NCI-H1930 (cell line): Measurements from ENCODE around the gene TMEM139.
"Not testable (repeated sequence)": the region's sequence is repeated elsewhere in the genome, so short reads cannot be mapped to it uniquely, and the experiment has no call there.

Experiments
- DNase-seq, 2 experiments: peaks; one replicate each; lab custom pipeline; 2025; lab: John Stamatoyannopoulos, UW

TMEM139 gene

GRCh38 chr7:143289421-143289820 lies 4.7 kb downstream of the TMEM139 start:
- no peak for DNase-seq

GRCh38 chr7:143289888-143290287 lies 5.1 kb downstream of the TMEM139 start:
- not testable (repeated sequence) for DNase-seq

DNA sequence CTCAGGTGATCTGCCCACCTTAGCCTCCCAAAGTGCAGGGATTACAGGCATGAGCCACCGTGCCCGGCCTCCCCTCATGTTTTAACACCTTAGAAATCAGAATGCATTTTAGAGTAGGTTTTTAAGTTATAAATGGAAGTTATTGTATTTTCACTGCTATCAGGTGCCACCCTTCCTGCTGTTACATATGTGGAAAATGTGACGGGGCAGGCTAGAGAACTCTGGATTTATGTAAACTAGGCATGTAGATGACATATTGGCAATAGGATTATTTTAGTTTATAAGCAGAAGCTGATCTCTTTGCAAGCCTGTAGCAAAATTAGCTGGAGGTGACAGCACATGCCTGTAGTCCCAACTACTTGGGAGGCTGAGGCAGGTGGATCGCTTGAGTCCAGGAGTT lies 5.5 kb downstream of the TMEM139 start:
- no peak for DNase-seq

- no peak for DNase-seq
Observed at GRCh38 chr7:143292876-143293275, 8.1 kb downstream of the TMEM139 start.

DNA sequence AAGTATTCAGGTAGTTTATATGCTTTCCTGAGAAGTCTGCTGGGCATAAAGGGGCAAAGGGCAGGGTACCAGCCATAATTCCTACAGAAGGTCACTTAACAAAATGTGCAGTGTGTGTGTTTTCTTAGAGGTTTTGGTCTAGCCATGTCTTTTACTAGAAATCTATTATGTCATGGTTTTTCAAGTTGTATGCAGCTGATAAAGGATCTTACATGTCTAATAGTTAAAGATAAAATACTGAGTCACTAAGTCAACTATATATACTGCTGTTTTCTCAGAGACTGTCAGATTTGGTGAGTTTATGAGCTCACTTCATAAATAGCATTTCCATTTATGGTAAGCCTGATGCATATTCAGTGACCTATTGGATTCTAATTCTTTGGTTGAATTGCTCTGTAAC lies 11.1 kb downstream of the TMEM139 start:
- no peak for DNase-seq

DNA sequence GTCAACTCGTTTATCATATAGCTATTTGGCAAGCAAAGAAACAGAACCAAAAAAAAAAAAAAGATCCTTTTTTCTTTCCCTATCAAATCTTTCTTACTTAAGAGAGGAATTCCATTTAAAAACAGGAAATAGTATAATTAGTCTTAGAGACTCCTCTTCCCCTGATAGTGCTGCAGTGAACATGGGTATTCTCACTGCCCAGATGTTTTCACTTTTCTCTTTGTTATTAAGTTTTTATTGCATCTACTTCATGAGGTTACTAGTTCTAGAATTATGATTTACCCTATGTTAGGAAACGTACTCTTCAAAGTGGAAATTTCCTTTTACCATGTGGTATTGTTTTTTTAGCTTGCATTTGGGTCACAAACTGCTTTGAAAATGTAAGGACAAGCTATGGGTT lies 11.9 kb downstream of the TMEM139 start:
- no peak for DNase-seq

DNA sequence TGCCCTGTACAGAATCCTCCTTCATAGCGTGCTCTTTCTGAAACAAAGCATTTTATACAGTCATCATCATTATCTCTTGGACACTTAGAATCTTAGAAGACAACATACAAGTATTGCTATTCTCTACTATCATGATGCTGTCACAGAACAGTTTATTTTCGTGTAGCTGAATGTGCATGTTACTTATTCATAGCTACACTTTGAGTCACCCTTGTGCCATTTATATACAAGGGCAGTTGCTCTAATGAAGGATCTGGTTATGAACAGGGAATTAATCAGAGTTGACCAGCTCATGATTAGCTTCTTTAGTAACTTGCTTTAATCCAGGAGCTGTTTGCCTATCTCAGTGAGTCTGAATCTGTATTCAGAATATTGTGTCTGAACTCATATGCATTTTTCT lies 14.6 kb downstream of the TMEM139 start:
- DNase-seq, result no peak

GRCh38 chr7:143299840-143300239 lies 15.1 kb downstream of the TMEM139 start:
- DNase-seq, result no peak

DNA sequence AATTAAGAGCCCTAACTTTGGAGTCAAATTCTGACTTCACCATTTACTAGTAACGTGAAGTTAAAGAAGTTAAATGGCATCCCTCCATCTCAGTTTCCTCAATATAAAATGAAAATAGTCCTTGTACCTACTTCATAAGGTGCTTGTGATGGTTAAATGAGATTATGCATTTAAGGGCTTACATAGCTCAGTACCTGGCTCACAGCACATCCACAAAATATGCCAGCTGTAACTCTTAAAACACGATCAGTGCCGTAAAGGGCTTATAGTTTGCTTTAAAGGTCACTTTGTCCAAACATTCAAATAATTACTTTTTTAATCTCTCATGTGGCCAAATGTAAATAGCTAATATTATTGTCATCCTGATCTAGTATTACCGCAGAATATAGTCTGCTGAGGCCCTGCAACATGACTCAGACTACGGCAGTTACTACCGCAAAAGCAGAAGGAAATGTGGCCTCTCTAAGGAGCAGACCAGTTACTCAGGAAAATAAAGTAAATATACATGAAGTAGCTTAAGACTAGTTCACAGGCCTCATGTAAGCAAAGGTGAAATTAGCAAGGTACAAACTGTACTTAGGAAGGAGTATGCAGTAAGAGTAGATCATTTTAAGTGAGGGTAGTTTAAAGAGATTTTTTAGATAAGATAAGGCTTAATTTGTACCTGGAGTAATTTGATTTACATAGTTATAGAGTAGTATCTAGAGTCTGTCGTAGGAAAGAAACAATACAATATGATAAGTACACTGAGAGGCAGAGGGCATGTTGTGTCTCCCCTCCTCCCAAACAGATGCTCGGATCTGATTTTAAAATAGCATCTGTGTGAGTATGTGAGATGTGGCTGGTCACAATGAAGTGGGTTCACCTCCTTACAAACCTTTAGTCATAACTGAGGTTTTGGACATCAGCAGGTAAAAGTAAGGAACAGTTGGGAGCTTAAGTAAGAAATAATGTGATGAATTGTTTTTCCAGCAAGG lies 16.5 kb downstream of the TMEM139 start:
- DNase-seq, result no peak

- DNase-seq, result no peak
Observed at GRCh38 chr7:143303733-143304132, 19.0 kb downstream of the TMEM139 start.

GRCh38 chr7:143304938-143305337 lies 20.2 kb downstream of the TMEM139 start:
- DNase-seq, result no peak

- peak in 1 of 2 experiments; percentile 5 for DNase-seq
Observed at GRCh38 chr7:143305423-143306070, 20.8 kb downstream of the TMEM139 start.

DNA sequence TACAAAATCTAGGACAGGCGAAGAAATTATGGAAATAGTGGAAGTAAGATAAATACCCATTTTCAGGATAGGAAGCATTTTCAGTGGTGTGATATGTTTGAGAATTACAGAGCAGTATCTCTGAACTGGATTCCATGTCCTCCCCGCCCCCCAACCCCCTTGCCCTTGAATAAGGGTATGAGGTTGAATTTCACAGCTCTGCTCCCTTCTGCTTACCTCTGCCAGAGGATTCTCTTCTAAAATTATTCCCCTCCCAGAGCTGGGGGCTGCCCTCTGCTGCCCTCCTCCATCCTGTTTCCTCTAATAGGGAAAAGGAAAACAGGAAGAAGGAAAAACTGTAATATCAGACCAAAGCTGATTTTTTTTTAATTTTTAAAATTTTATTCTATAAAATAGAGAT lies 23.9 kb downstream of the TMEM139 start:
- no peak for DNase-seq

GRCh38 chr7:143314127-143314526 lies 29.4 kb downstream of the TMEM139 start:
- DNase-seq, result no peak

- DNase-seq, result no peak
Observed at GRCh38 chr7:143315776-143316175, 31.0 kb downstream of the TMEM139 start, which contains the start of gene CLCN1. Gene CLCN1, plus strand, starts transcription at chr7:143316111. Its CDS starts 102 bp downstream, at chr7:143316213.

- no peak for DNase-seq
Observed at GRCh38 chr7:143316492-143316891, 31.7 kb downstream of the TMEM139 start.

- DNase-seq, result no peak
Observed at GRCh38 chr7:143318661-143319060, 33.9 kb downstream of the TMEM139 start.

DNA sequence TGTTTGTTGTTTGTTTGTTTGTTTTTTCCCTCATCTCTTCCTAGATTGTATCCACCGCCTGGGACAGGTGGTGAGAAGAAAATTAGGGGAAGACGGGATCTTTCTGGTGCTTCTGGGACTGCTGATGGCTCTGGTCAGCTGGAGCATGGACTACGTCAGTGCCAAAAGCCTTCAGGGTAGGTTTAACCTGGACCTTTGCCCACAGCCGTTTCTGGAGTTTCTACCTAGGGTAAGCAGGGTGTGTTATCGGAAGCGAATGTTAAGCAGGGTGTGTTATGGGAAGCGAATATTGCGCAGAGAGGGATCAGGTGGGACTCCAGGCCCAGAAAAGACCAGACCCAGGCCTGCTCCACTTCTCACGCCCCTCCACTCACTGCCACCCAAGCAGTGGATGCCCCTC lies 35.9 kb downstream of the TMEM139 start:
- DNase-seq, result no peak

- no peak for DNase-seq
Observed at GRCh38 chr7:143321242-143321641, 36.5 kb downstream of the TMEM139 start.

DNA sequence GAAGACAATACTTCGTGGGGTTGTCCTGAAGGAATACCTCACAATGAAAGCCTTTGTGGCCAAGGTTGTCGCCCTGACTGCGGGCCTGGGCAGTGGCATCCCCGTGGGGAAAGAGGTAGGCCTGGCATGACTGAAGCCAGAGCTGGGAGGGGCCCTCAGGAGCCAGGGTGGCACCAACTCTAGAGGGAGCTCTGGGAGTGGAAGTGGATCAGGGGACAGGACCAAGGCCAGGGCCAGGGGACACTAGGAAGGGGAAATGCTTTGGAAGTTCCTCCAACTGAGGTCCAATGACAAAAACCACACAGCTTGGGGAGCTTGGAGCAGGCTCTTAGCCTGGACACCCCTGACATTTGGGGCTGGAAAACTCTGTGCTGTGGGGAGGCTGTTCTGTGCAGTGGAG lies 37.0 kb downstream of the TMEM139 start:
- no peak for DNase-seq

- DNase-seq, result no peak
Observed at GRCh38 chr7:143322760-143323633, 38.2 kb downstream of the TMEM139 start.

GRCh38 chr7:143323653-143324052 lies 38.9 kb downstream of the TMEM139 start:
- DNase-seq, result no peak
